Measurements from ENCODE around the gene SCAMP2. TPM values are rescaled to one million over a fixed set of nuclear protein-coding genes. Genes with fewer than 3 reads are reported as not detected.

The SCAMP2 gene
- total RNA-seq, 5 donors from 2014 or later (not counting 1 experiment from before 2014, with no cell fraction given): 76.8 to 141 (median 134) TPM

- peaks cover 4% of the 10 kb centered on the region for H3K36me3 Mint-ChIP-seq
- no peak overlapping the region for H3K4me3 Mint-ChIP-seq
- POLR2A ChIA-PET: no interaction called here
- ATAC-seq (replicated peaks in 1 of 4): no peak
- WGBS (ENCODE audit: insufficient coverage): 63% methylated on average over 3 of the region's 4 CpGs
- H3K4me1 ChIP-seq (ENCODE audit: control insufficient read depth in 1 of 2, extremely low read depth in 1 of 2, insufficient read depth in 2 of 2, low read length in 2 of 2): peaks cover 6 to 29% of the 10 kb centered on the region in 2 experiments
- H3K9me3 Mint-ChIP-seq: no peaks in the 10 kb centered on the region
- no peak for DNase-seq
- H3K4me1 Mint-ChIP-seq: peaks cover 26 to 34% (median 32%) of the 10 kb centered on the region in 3 donors
- peaks cover 0 to 8% of the 10 kb centered on the region in 2 donors for H3K36me3 ChIP-seq (ENCODE audit: control insufficient read depth in 2 of 2, extremely low read depth in 1 of 2, insufficient read depth in 1 of 2, low read length in 1 of 2)
- H3K9me3 ChIP-seq: no peaks in the 10 kb centered on the region
- H3K27me3 ChIP-seq (replicated peaks in 1 of 2; ENCODE audit: control insufficient read depth in 2 of 2, extremely low read depth in 1 of 2, insufficient read depth in 2 of 2, low read length in 1 of 2): no peaks in the 10 kb centered on the region
- no peak overlapping the region for H3K4me3 ChIP-seq (ENCODE audit: control insufficient read depth in 1 of 2, extremely low read depth in 1 of 2, low read length in 1 of 2)
- H3K27me3 Mint-ChIP-seq: no peaks in the 10 kb centered on the region
- peak overlapping the region; percentile 34 for H3K27ac ChIP-seq (ENCODE audit: low read length)
- peak overlapping the region; percentile 68 to 71 for H3K27ac Mint-ChIP-seq
- CTCF ChIA-PET: no interaction called here
These were observed 64.3 kb downstream of the SCAMP2 start for GRCh38 chr15:74808840-74809229.

GRCh38 chr15:74808078-74808839, 64.9 kb downstream of the SCAMP2 start:
- Mint-ChIP-seq H3K4me1 (peaks cover 26 to 34% (median 32%) of the 10 kb centered on the region in 3 donors), H3K27me3 (no peaks in the 10 kb centered on the region), H3K4me3 (no peak overlapping the region), H3K9me3 (no peaks in the 10 kb centered on the region), H3K27ac (peak overlapping the region; percentile 77 to 90), H3K36me3 (peaks cover 5% of the 10 kb centered on the region)
- ChIA-PET POLR2A (interaction anchor here in 1 of 2 donors (0.5 kb wide), 1 partner anchor 61 kb away, joined by 3 read pairs; no protein-coding TSS in a partner anchor), CTCF (no interaction called here)
- Histone ChIP-seq H3K9me3 (no peaks in the 10 kb centered on the region), H3K27ac (ENCODE audit: low read length) (peak overlapping the region; percentile 52), H3K4me3 (ENCODE audit: control insufficient read depth in 1 of 2, extremely low read depth in 1 of 2, low read length in 1 of 2) (no peak overlapping the region), H3K27me3 (replicated peaks in 1 of 2; ENCODE audit: control insufficient read depth in 2 of 2, extremely low read depth in 1 of 2, insufficient read depth in 2 of 2, low read length in 1 of 2) (no peaks in the 10 kb centered on the region), H3K4me1 (ENCODE audit: control insufficient read depth in 1 of 2, extremely low read depth in 1 of 2, insufficient read depth in 2 of 2, low read length in 2 of 2) (peaks cover 6 to 29% of the 10 kb centered on the region in 2 experiments), H3K36me3 (ENCODE audit: control insufficient read depth in 2 of 2, extremely low read depth in 1 of 2, insufficient read depth in 1 of 2, low read length in 1 of 2) (peaks cover 0 to 14% of the 10 kb centered on the region in 2 donors)
- WGBS (ENCODE audit: insufficient coverage): 89% methylated on average over 15 of the region's 18 CpGs
- DNase-seq (no peak), ATAC-seq (replicated peaks in 1 of 4) (no peak)

GRCh38 chr15:74807282-74807681, 65.9 kb downstream of the SCAMP2 start:
- peaks cover 0 to 23% of the 10 kb centered on the region in 2 donors for H3K36me3 ChIP-seq (ENCODE audit: control insufficient read depth in 2 of 2, extremely low read depth in 1 of 2, insufficient read depth in 1 of 2, low read length in 1 of 2)
- POLR2A ChIA-PET: interaction anchor here in 1 of 2 donors (0.7 kb wide), 1 partner anchor 85 kb away, joined by 5 read pairs; no protein-coding TSS in a partner anchor
- no peaks in the 10 kb centered on the region for H3K27me3 ChIP-seq (replicated peaks in 1 of 2; ENCODE audit: control insufficient read depth in 2 of 2, extremely low read depth in 1 of 2, insufficient read depth in 2 of 2, low read length in 1 of 2)
- H3K4me3 Mint-ChIP-seq: no peak overlapping the region
- ATAC-seq (replicated peaks in 1 of 4): no peak
- H3K9me3 ChIP-seq: no peaks in the 10 kb centered on the region
- H3K4me1 Mint-ChIP-seq: peaks cover 28 to 34% (median 32%) of the 10 kb centered on the region in 3 donors
- H3K27ac ChIP-seq (ENCODE audit: low read length): peak overlapping the region; percentile 3
- WGBS (ENCODE audit: insufficient coverage): 90% methylated on average over 2 of the region's 5 CpGs
- peaks cover 5% of the 10 kb centered on the region for H3K36me3 Mint-ChIP-seq
- DNase-seq: no peak
- CTCF ChIA-PET: interaction anchor here in 1 of 2 donors (0.7 kb wide), 1 partner anchor 259 kb away, joined by 3 read pairs; no protein-coding TSS in a partner anchor
- H3K4me1 ChIP-seq (ENCODE audit: control insufficient read depth in 1 of 2, extremely low read depth in 1 of 2, insufficient read depth in 2 of 2, low read length in 2 of 2): peaks cover 6 to 29% of the 10 kb centered on the region in 2 experiments
- peak overlapping the region; percentile 77 to 93 for H3K27ac Mint-ChIP-seq
- no peaks in the 10 kb centered on the region for H3K27me3 Mint-ChIP-seq
- H3K4me3 ChIP-seq (ENCODE audit: control insufficient read depth in 1 of 2, extremely low read depth in 1 of 2, low read length in 1 of 2): no peak overlapping the region
- no peaks in the 10 kb centered on the region for H3K9me3 Mint-ChIP-seq

GRCh38 chr15:74804935-74805334, 68.2 kb downstream of the SCAMP2 start:
- no peaks in the 10 kb centered on the region for H3K27me3 ChIP-seq (replicated peaks in 1 of 2; ENCODE audit: control insufficient read depth in 2 of 2, extremely low read depth in 1 of 2, insufficient read depth in 2 of 2, low read length in 1 of 2)
- Mint-ChIP-seq H3K9me3 (no peaks in the 10 kb centered on the region), H3K27ac (peak overlapping the region; percentile 44 to 77), H3K4me1 (peaks cover 32 to 38% (median 37%) of the 10 kb centered on the region in 3 donors), H3K27me3 (no peaks in the 10 kb centered on the region), H3K36me3 (peaks cover 12% of the 10 kb centered on the region), H3K4me3 (no peak overlapping the region)
- DNase-seq (no peak), ATAC-seq (replicated peaks in 1 of 4) (no peak)
- H3K4me3 ChIP-seq (ENCODE audit: control insufficient read depth in 1 of 2, extremely low read depth in 1 of 2, low read length in 1 of 2): no peak overlapping the region
- H3K4me1 ChIP-seq (ENCODE audit: control insufficient read depth in 1 of 2, extremely low read depth in 1 of 2, insufficient read depth in 2 of 2, low read length in 2 of 2): peaks cover 7 to 37% of the 10 kb centered on the region in 2 experiments
- WGBS (ENCODE audit: insufficient coverage): 85% methylated on average over 6 of the region's 6 CpGs
- ChIA-PET CTCF (interaction anchor here in 1 of 2 donors (1.2 to 1.7 kb wide), 2 partner anchors 27 to 35 kb away, joined by 6 read pairs; no protein-coding TSS in a partner anchor), POLR2A (no interaction called here)
- no peaks in the 10 kb centered on the region for H3K9me3 ChIP-seq
- no peak overlapping the region for H3K27ac ChIP-seq (ENCODE audit: low read length)
- peaks cover 12 to 47% of the 10 kb centered on the region in 2 donors for H3K36me3 ChIP-seq (ENCODE audit: control insufficient read depth in 2 of 2, extremely low read depth in 1 of 2, insufficient read depth in 1 of 2, low read length in 1 of 2)

GRCh38 chr15:74802862-74803447, 70.2 kb downstream of the SCAMP2 start:
- WGBS (ENCODE audit: insufficient coverage): 88% methylated on average over 18 of the region's 31 CpGs
- Mint-ChIP-seq H3K9me3 (no peaks in the 10 kb centered on the region), H3K27me3 (no peaks in the 10 kb centered on the region), H3K4me1 (peaks cover 38 to 43% (median 41%) of the 10 kb centered on the region in 3 donors), H3K4me3 (no peak overlapping the region), H3K27ac (no peak overlapping the region), H3K36me3 (peaks cover 23% of the 10 kb centered on the region)
- POLR2A ChIA-PET: no interaction called here
- H3K36me3 ChIP-seq (ENCODE audit: control insufficient read depth in 2 of 2, extremely low read depth in 1 of 2, insufficient read depth in 1 of 2, low read length in 1 of 2): peaks cover 18 to 67% of the 10 kb centered on the region in 2 donors
- H3K9me3 ChIP-seq: no peaks in the 10 kb centered on the region
- no peaks in the 10 kb centered on the region for H3K27me3 ChIP-seq (replicated peaks in 1 of 2; ENCODE audit: control insufficient read depth in 2 of 2, extremely low read depth in 1 of 2, insufficient read depth in 2 of 2, low read length in 1 of 2)
- no peak overlapping the region for H3K27ac ChIP-seq (ENCODE audit: low read length)
- DNase-seq: no peak
- H3K4me1 ChIP-seq (ENCODE audit: control insufficient read depth in 1 of 2, extremely low read depth in 1 of 2, insufficient read depth in 2 of 2, low read length in 2 of 2): peaks cover 12 to 40% of the 10 kb centered on the region in 2 experiments
- no peak overlapping the region for H3K4me3 ChIP-seq (ENCODE audit: control insufficient read depth in 1 of 2, extremely low read depth in 1 of 2, low read length in 1 of 2)
- no peak for ATAC-seq (replicated peaks in 1 of 4)
- CTCF ChIA-PET: interaction anchor here (0.6 to 3.9 kb wide), 2 partner anchors 23 to 32 kb away, joined by 3 to 35 read pairs; no protein-coding TSS in a partner anchor

- Histone ChIP-seq H3K27ac (ENCODE audit: low read length) (no peak overlapping the region), H3K4me1 (ENCODE audit: control insufficient read depth in 1 of 2, extremely low read depth in 1 of 2, insufficient read depth in 2 of 2, low read length in 2 of 2) (peaks cover 14 to 40% of the 10 kb centered on the region in 2 experiments), H3K36me3 (ENCODE audit: control insufficient read depth in 2 of 2, extremely low read depth in 1 of 2, insufficient read depth in 1 of 2, low read length in 1 of 2) (peaks cover 18 to 72% of the 10 kb centered on the region in 2 donors), H3K9me3 (no peaks in the 10 kb centered on the region), H3K4me3 (ENCODE audit: control insufficient read depth in 1 of 2, extremely low read depth in 1 of 2, low read length in 1 of 2) (no peak overlapping the region), H3K27me3 (replicated peaks in 1 of 2; ENCODE audit: control insufficient read depth in 2 of 2, extremely low read depth in 1 of 2, insufficient read depth in 2 of 2, low read length in 1 of 2) (no peaks in the 10 kb centered on the region)
- Mint-ChIP-seq H3K4me3 (no peak overlapping the region), H3K36me3 (peaks cover 24% of the 10 kb centered on the region), H3K27ac (no peak overlapping the region), H3K4me1 (peaks cover 40 to 44% (median 41%) of the 10 kb centered on the region in 3 donors), H3K9me3 (no peaks in the 10 kb centered on the region), H3K27me3 (no peaks in the 10 kb centered on the region)
- ChIA-PET CTCF (interaction anchor here (0.6 to 3.9 kb wide), 2 partner anchors 22 to 31 kb away, joined by 3 to 35 read pairs; no protein-coding TSS in a partner anchor), POLR2A (no interaction called here)
- DNase-seq (no peak), ATAC-seq (replicated peaks in 1 of 4) (no peak)
- 90% methylated on average over 18 of the region's 20 CpGs for WGBS (ENCODE audit: insufficient coverage)
These were observed 70.9 kb downstream of the SCAMP2 start for GRCh38 chr15:74802290-74802689.
